ENCODE measurements around the gene MDM2.

DNA sequence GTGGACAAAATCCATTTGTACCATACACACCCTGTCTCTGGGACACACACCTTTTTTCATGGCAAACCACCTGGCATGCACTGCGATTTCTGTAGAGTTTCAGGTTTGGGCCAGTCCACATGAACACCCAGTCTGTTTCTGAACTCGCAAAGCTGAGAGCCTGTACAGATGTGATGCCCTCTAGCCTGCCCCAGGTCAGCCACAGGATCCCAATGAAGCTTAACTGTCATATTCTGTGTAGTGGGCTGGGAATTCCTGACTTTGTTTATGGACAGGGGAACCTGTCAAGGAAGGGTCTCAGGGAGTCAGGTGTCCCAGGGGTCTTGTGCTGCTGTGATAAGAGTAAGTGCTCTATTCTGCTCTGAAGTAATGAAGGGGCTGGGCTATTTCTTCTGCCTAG is 85.2 kb downstream of the MDM2 start:
- TF ChIP-seq, protein P1, sequence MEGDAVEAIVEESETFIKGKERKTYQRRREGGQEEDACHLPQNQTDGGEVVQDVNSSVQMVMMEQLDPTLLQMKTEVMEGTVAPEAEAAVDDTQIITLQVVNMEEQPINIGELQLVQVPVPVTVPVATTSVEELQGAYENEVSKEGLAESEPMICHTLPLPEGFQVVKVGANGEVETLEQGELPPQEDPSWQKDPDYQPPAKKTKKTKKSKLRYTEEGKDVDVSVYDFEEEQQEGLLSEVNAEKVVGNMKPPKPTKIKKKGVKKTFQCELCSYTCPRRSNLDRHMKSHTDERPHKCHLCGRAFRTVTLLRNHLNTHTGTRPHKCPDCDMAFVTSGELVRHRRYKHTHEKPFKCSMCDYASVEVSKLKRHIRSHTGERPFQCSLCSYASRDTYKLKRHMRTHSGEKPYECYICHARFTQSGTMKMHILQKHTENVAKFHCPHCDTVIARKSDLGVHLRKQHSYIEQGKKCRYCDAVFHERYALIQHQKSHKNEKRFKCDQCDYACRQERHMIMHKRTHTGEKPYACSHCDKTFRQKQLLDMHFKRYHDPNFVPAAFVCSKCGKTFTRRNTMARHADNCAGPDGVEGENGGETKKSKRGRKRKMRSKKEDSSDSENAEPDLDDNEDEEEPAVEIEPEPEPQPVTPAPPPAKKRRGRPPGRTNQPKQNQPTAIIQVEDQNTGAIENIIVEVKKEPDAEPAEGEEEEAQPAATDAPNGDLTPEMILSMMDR (conservative IDR thresholded peaks at IDR 0.05; ENCODE audit: low read length), result no peak
- no peak for TF ChIP-seq EZH2phosphoT487 (IDR thresholded peaks at IDR 0.05; ENCODE audit: borderline replicate concordance, low read depth, low read length)

Data from OCI-LY7 (cell line).